ENCODE data around the gene TBC1D22B.

DNA sequence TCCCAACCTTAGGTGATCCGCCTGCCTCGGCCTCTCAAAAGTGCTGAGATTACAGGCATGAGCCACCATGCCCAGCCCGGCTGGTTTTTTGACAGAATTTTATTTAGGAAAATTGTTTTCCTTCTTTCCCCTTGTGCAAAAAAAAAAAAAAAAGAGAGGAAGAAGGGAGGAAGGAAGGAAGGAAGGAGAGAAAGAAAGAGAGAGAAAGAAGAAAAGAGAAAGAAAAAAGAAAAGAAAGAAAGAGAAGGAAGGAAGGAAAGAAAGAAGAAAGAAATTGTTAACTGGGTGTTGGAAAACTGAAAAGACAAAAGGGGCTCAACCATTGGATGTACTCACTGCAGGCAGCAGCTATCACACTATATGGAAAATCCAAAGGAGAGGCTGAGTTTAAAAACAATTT, 94.8 kb downstream of the TBC1D22B start:
- TF ChIP-seq, protein P1, sequence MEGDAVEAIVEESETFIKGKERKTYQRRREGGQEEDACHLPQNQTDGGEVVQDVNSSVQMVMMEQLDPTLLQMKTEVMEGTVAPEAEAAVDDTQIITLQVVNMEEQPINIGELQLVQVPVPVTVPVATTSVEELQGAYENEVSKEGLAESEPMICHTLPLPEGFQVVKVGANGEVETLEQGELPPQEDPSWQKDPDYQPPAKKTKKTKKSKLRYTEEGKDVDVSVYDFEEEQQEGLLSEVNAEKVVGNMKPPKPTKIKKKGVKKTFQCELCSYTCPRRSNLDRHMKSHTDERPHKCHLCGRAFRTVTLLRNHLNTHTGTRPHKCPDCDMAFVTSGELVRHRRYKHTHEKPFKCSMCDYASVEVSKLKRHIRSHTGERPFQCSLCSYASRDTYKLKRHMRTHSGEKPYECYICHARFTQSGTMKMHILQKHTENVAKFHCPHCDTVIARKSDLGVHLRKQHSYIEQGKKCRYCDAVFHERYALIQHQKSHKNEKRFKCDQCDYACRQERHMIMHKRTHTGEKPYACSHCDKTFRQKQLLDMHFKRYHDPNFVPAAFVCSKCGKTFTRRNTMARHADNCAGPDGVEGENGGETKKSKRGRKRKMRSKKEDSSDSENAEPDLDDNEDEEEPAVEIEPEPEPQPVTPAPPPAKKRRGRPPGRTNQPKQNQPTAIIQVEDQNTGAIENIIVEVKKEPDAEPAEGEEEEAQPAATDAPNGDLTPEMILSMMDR (IDR thresholded peaks at IDR 0.05) = no peak
- TF ChIP-seq POLR2A (IDR thresholded peaks at IDR 0.05) = no peak
